Left colon (tissue), 2 donors: ENCODE data around the gene OBP2B. TPM values are rescaled to one million over a fixed set of nuclear protein-coding genes. Genes with fewer than 3 reads are reported as not detected.
"Not testable (repeated sequence)": the region's sequence is repeated elsewhere in the genome, so short reads cannot be mapped to it uniquely, and the experiment has no call there.

Experiments used
- ATAC-seq: fragments of 200-7000 bp; cut with Tn5 transposase; one replicate; pipeline ENCODE4 v1.9.1; 2020; ENCODE audit warnings: mild to moderate bottlenecking, moderate library complexity
- DNase-seq, 2 donors: peaks; one replicate each; pipeline ENCODE4 v3.0.0-alpha.2; 2020
- intact Hi-C, 2 donors: fragments of 100-400 bp; cut with DNase I in 1 of 2; cut with micrococcal nuclease in 1 of 2; formaldehyde crosslinking; loops; one replicate each; pipeline versions ENCODE4 v1.11.2 to v1.14.0; 2022; cut with DNase I, micrococcal nuclease
- total RNA-seq, 2 donors: library from RNA; stranded (reverse); fragmentation: NEBNext Ultra II Directional; extraction: Animal tissue kit (Norgen Biotek cat#: 25700); gene quantifications; one replicate each; pipeline ENCODE4 v1.2.1, GENCODE V29; 2021
- donor health status: DM: no; HTN: no; CAD: no.
- donor health status: DM: yes; HTN: yes; CAD: no.

OBP2B gene
- total RNA-seq, 2 donors from 2014 or later = not detected

GRCh38 chr9:133239533-133240090, 30.6 kb upstream of the OBP2B start:
- ATAC-seq = peak; percentile 21
- DNase-seq = no peak
- intact Hi-C loops = no loop called here

- peak; percentile 75 to 87 for DNase-seq
- peak; percentile 83 for ATAC-seq
- intact Hi-C loops = no loop called here
These were observed 29.9 kb upstream of the OBP2B start for GRCh38 chr9:133238851-133239532.

- intact Hi-C loops = no loop called here
- ATAC-seq (peak; percentile 83), DNase-seq (peak; percentile 90)
These were observed 29.3 kb upstream of the OBP2B start for GRCh38 chr9:133238272-133238850.

- ATAC-seq (no peak), DNase-seq (no peak)
- intact Hi-C loops = no loop called here
These were observed 28.1 kb upstream of the OBP2B start for GRCh38 chr9:133237035-133237731.

GRCh38 chr9:133236291-133237034, 27.4 kb upstream of the OBP2B start:
- DNase-seq, intact Hi-C loops: not testable (repeated sequence)

GRCh38 chr9:133235549-133236222, 26.6 kb upstream of the OBP2B start:
- ATAC-seq = no peak
- DNase-seq = no peak
- intact Hi-C loops = no loop called here

More at GRCh38 chr9:133236291-133237034, 27.4 kb upstream of the OBP2B start:
- not testable (repeated sequence) for ATAC-seq

GRCh38 chr9:133234577-133235322, 25.7 kb upstream of the OBP2B start:
- no peak for DNase-seq
- intact Hi-C loops = no loop called here
- ATAC-seq = no peak

- intact Hi-C loops = no loop called here
- DNase-seq (no peak), ATAC-seq (no peak)
These were observed 24.8 kb upstream of the OBP2B start for GRCh38 chr9:133233681-133234432.

GRCh38 chr9:133231934-133232568, 23.0 kb upstream of the OBP2B start:
- intact Hi-C loops, DNase-seq: not testable (repeated sequence)
- ATAC-seq = peak; percentile 85

- ATAC-seq = not testable (repeated sequence)
These were observed 21.5 kb upstream of the OBP2B start for GRCh38 chr9:133230514-133230913.

GRCh38 chr9:133230093-133230492, 21.0 kb upstream of the OBP2B start:
- DNase-seq (no peak), ATAC-seq (no peak)
- intact Hi-C loops = no loop called here

More at GRCh38 chr9:133230514-133230913, 21.5 kb upstream of the OBP2B start:
- intact Hi-C loops, DNase-seq: not testable (repeated sequence)

GRCh38 chr9:133228474-133229193, 19.6 kb upstream of the OBP2B start:
- ATAC-seq, intact Hi-C loops, DNase-seq: not testable (repeated sequence)

GRCh38 chr9:133227996-133228395, 18.9 kb upstream of the OBP2B start:
- intact Hi-C loops, DNase-seq, ATAC-seq: not testable (repeated sequence)

- intact Hi-C loops = no loop called here
- ATAC-seq (no peak), DNase-seq (no peak)
These were observed 18.3 kb upstream of the OBP2B start for GRCh38 chr9:133227242-133227860.
